SK-N-MC (cell line): Measurements from ENCODE around the gene BLID.

Source experiments
- EZH2 ChIP-seq: fragments of 200-600 bp; sonication (generic); IDR thresholded peaks from one replicate; pipeline ENCODE4 v1.6.1; 2017; ENCODE audit warnings: antibody characterized with exemption
- FOXP2 ChIP-seq: optimal IDR thresholded peaks from 2 replicates; pipeline ENCODE3; 2011; ENCODE audit warnings: mild to moderate bottlenecking, moderate library complexity; ENCODE audit not compliant: insufficient read depth; ENCODE audit errors: extremely low read length, control extremely low read depth
- POLR2AphosphoS5 ChIP-seq: IDR thresholded peaks from 2 replicates; pipeline ENCODE4 v1.6.1; 2012; ENCODE audit warnings: mild to moderate bottlenecking, low read depth, low read length, borderline replicate concordance

DNA sequence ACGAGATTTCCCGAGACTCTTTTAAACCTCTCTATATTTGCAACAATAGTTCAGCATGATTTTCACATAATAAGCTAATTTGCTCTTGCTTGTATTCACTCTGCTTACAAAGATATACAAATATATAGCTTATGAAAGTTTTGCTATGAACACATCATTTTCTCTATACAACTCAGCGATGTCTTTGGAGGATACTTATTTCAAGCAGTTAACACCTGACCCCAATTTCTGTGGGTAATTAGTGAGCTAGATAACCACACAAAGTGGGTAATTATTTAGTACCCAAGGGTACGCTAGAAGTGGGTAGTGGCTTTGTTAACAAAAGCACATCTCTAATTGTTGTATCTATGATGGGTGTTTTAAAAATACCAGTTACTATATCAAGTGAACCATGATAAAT, 12.3 kb downstream of the BLID start:
- TF ChIP-seq EZH2 (no peak), POLR2AphosphoS5 (no peak), FOXP2 (no peak)
